GM06990 (cell line): Measurements from ENCODE around the gene UBE2H.
"Not testable (repeated sequence)": the region's sequence is repeated elsewhere in the genome, so short reads cannot be mapped to it uniquely, and the experiment has no call there.

Source experiments
- DNase-seq: peaks from one replicate; pipeline ENCODE4 v3.0.0-alpha.2; 2011; ENCODE audit not compliant: insufficient read length; ENCODE audit errors: extremely low read depth
- H3K27me3 ChIP-seq: replicated peaks from 2 replicates; pipeline ENCODE4 v1.6.0; 2011; ENCODE audit warnings: low read length; ENCODE audit not compliant: control insufficient read depth, insufficient read depth
- H3K36me3 ChIP-seq: 2 replicates; pipeline ENCODE4 v1.5.1; 2011; ENCODE audit warnings: low read length; ENCODE audit not compliant: control insufficient read depth, insufficient read depth
- H3K4me3 ChIP-seq: replicated peaks from 2 replicates; pipeline ENCODE4 v1.5.1; 2011; ENCODE audit warnings: low read depth, mild to moderate bottlenecking, control low read depth, low read length
- CTCF ChIP-seq: IDR thresholded peaks from 2 replicates; pipeline ENCODE4 v1.5.1; 2011; ENCODE audit warnings: low read length, control low read depth, mild to moderate bottlenecking, inconsistent platforms; ENCODE audit not compliant: insufficient read depth, poor library complexity, severe bottlenecking

Gene UBE2H

GRCh38 chr7:129836983-129837382 is 115.8 kb downstream of the UBE2H start:
- Histone ChIP-seq H3K27me3 (no peaks in the 10 kb centered on the region), H3K4me3 (no peak overlapping the region), H3K36me3 (peaks cover 5% of the 10 kb centered on the region)
- TF ChIP-seq CTCF: no peak
- DNase-seq: no peak

GRCh38 chr7:129835569-129835968 is 117.2 kb downstream of the UBE2H start:
- no peak for DNase-seq
- H3K36me3 ChIP-seq: peaks cover 5% of the 10 kb centered on the region
- H3K4me3 ChIP-seq: no peak overlapping the region
- no peak for TF ChIP-seq CTCF
- no peaks in the 10 kb centered on the region for H3K27me3 ChIP-seq

GRCh38 chr7:129833353-129833752 is 119.4 kb downstream of the UBE2H start:
- not testable (repeated sequence) for H3K27me3 ChIP-seq, H3K4me3 ChIP-seq, DNase-seq, H3K36me3 ChIP-seq

GRCh38 chr7:129832701-129833227 is 120.0 kb downstream of the UBE2H start:
- TF ChIP-seq CTCF: no peak
- peaks cover 5% of the 10 kb centered on the region for H3K36me3 ChIP-seq
- DNase-seq: no peak

GRCh38 chr7:129832282-129832681 is 120.5 kb downstream of the UBE2H start:
- no peak for TF ChIP-seq CTCF
- Histone ChIP-seq H3K4me3 (no peak overlapping the region), H3K36me3 (peaks cover 5% of the 10 kb centered on the region), H3K27me3 (no peaks in the 10 kb centered on the region)
- DNase-seq: no peak

More at GRCh38 chr7:129832701-129833227, 120.0 kb downstream of the UBE2H start:
- H3K4me3 ChIP-seq: no peak overlapping the region
- H3K27me3 ChIP-seq: no peaks in the 10 kb centered on the region

GRCh38 chr7:129831424-129832058 is 121.2 kb downstream of the UBE2H start:
- Histone ChIP-seq H3K36me3 (peaks cover 5% of the 10 kb centered on the region), H3K4me3 (no peak overlapping the region), H3K27me3 (no peaks in the 10 kb centered on the region)
- no peak for DNase-seq
- TF ChIP-seq CTCF: no peak
